Stimulated activated naive CD4-positive, alpha-beta T cell treated with Interleukin-2 at 50 U/mL for 16 hours (primary cell): ENCODE data around the gene TMEM134.
"Not testable (repeated sequence)": the region's sequence is repeated elsewhere in the genome, so short reads cannot be mapped to it uniquely, and the experiment has no call there.

ENCODE experiments used
- DNase-seq: peaks from one replicate; lab custom pipeline; 2025; lab: John Stamatoyannopoulos, UW

The TMEM134 gene

GRCh38 chr11:67468759-67469507 is at the start of gene TMEM134:
TMEM134 (minus strand) TSS chr11:67469251; CDS start chr11:67469192, 59 bp downstream.
- DNase-seq = peak; percentile 91

- DNase-seq = no peak
Observed at GRCh38 chr11:67517784-67518552, 48.9 kb upstream of the TMEM134 start.

GRCh38 chr11:67516806-67517205 is 47.8 kb upstream of the TMEM134 start:
- DNase-seq = no peak

- DNase-seq = no peak
Observed at GRCh38 chr11:67514116-67514515, 45.1 kb upstream of the TMEM134 start.

- not testable (repeated sequence) for DNase-seq
Observed at GRCh38 chr11:67511558-67511957, 42.5 kb upstream of the TMEM134 start.

GRCh38 chr11:67510023-67510345 is 40.9 kb upstream of the TMEM134 start:
- DNase-seq = no peak

GRCh38 chr11:67508486-67509121 is 39.6 kb upstream of the TMEM134 start:
- peak; percentile 97 for DNase-seq

- DNase-seq = peak; percentile 98
Observed at GRCh38 chr11:67507864-67508485, 38.9 kb upstream of the TMEM134 start, which contains the start of gene CDK2AP2. CDK2AP2 (minus strand) TSS chr11:67508162; CDS start chr11:67508082, 80 bp downstream.

GRCh38 chr11:67507242-67507863 is 38.3 kb upstream of the TMEM134 start:
- DNase-seq = no peak

- DNase-seq = no peak
Observed at GRCh38 chr11:67506426-67507051, 37.5 kb upstream of the TMEM134 start.

GRCh38 chr11:67505605-67506396 is 36.8 kb upstream of the TMEM134 start:
- peak; percentile 90 for DNase-seq

- DNase-seq = peak; percentile 54
Observed at GRCh38 chr11:67504950-67505581, 36.0 kb upstream of the TMEM134 start, which contains the start of gene PITPNM1. PITPNM1 (minus strand) TSS chr11:67505363; CDS start chr11:67504180, 1,183 bp downstream.

- peak; percentile 26 for DNase-seq
Observed at GRCh38 chr11:67504005-67504949, 35.2 kb upstream of the TMEM134 start.

GRCh38 chr11:67503119-67504004 is 34.3 kb upstream of the TMEM134 start:
- DNase-seq = no peak

- DNase-seq = no peak
Observed at GRCh38 chr11:67502328-67502979, 33.4 kb upstream of the TMEM134 start.

GRCh38 chr11:67501854-67502253 is 32.8 kb upstream of the TMEM134 start:
- no peak for DNase-seq
